DND-41 (cell line): ENCODE data around the gene BACH2.
"Not testable (repeated sequence)": the region's sequence is repeated elsewhere in the genome, so short reads cannot be mapped to it uniquely, and the experiment has no call there.

Experiments used
- ATAC-seq: fragments of 200-7000 bp; cut with Tn5 transposase; 3 replicates; pipeline ENCODE4 v1.9.1; 2021; ENCODE audit warnings: low read depth; ENCODE audit not compliant: insufficient read depth
- DNase-seq: peaks from one replicate; pipeline ENCODE4 v3.0.0-alpha.2; 2020
- H2AFZ ChIP-seq: 2 replicates; pipeline ENCODE4 v1.6.0; 2012; ENCODE audit warnings: low read depth, low read length
- H3K27ac ChIP-seq: 2 replicates; pipeline ENCODE4 v1.5.1; 2012; ENCODE audit warnings: low read length, inconsistent platforms
- H3K27me3 ChIP-seq: fragments of 200-600 bp; sonication (generic); 2 replicates; pipeline ENCODE4 v1.6.0; 2012; ENCODE audit warnings: low read length, mild to moderate bottlenecking, inconsistent platforms; ENCODE audit not compliant: insufficient read depth, poor library complexity
- H3K36me3 ChIP-seq: 2 replicates; pipeline ENCODE4 v1.5.1; 2012; ENCODE audit warnings: low read length, inconsistent platforms; ENCODE audit not compliant: insufficient read depth
- H3K4me1 ChIP-seq: 2 replicates; pipeline ENCODE4 v1.5.1; 2012; ENCODE audit warnings: mild to moderate bottlenecking, low read length; ENCODE audit not compliant: insufficient read depth
- H3K4me2 ChIP-seq: 2 replicates; pipeline ENCODE4 v1.6.0; 2012; ENCODE audit warnings: mild to moderate bottlenecking, moderate library complexity, low read length, inconsistent platforms; ENCODE audit not compliant: insufficient read depth
- H3K4me3 ChIP-seq, 2 experiments: fragments of 200-600 bp in 1 of 2; shearing (Covaris generic) in 1 of 2; 2 replicates each; pipeline ENCODE4 v1.5.1; 2012 to 2016; ENCODE audit warnings: inconsistent platforms in 2 of 2, low read length in 2 of 2, mild to moderate bottlenecking in 2 of 2, low read depth in 1 of 2, moderate library complexity in 1 of 2
- H3K79me2 ChIP-seq: 2 replicates; pipeline ENCODE4 v1.6.0; 2012; ENCODE audit warnings: low read length, inconsistent platforms; ENCODE audit not compliant: insufficient read depth
- H3K9ac ChIP-seq: 2 replicates; pipeline ENCODE4 v1.6.0; 2012; ENCODE audit warnings: low read depth, mild to moderate bottlenecking, inconsistent platforms, low read length, moderate library complexity
- H3K9me3 ChIP-seq: 2 replicates; pipeline ENCODE4 v1.5.1; 2012; ENCODE audit warnings: low read length, moderate library complexity, mild to moderate bottlenecking, inconsistent platforms; ENCODE audit not compliant: insufficient read depth, severe bottlenecking
- H4K20me1 ChIP-seq: 2 replicates; pipeline ENCODE4 v1.6.0; 2012; ENCODE audit warnings: low read length; ENCODE audit not compliant: insufficient read depth
- EZH2 ChIP-seq: IDR thresholded peaks from 3 replicates; pipeline ENCODE4 v1.6.1; 2012; ENCODE audit warnings: borderline replicate concordance, low read depth, mild to moderate bottlenecking, moderate library complexity, low read length, inconsistent platforms; ENCODE audit not compliant: severe bottlenecking
- TF ChIP-seq, protein P1 (sequence below): IDR thresholded peaks from 2 replicates; pipeline ENCODE4 v1.5.1; 2012; ENCODE audit warnings: borderline replicate concordance, low read length, moderate library complexity, mild to moderate bottlenecking; ENCODE audit not compliant: poor library complexity, severe bottlenecking; ENCODE audit errors: extremely low read depth

Gene BACH2

DNA sequence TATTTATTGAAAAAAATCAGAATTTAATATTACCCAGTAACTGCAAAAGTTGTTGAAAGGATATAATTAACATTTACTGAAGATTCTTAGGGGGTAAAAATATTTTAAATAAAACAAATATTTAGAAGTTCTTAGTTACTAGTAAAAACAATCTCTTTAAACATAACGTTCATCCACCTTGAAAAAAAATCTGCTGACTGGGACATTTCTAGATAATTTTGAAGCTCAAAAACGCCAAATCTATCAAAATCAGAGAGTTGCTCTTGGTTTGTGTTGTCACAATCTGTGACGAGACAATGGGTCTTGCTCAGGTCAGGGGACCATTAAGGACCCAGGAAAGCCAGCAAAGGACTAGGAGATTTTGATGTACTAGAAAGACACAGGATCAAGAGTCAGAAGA, 177.0 kb downstream of the BACH2 start:
- no peak for ATAC-seq
- Histone ChIP-seq H3K4me1 (no peaks in the 10 kb centered on the region), H3K4me3 (no peak overlapping the region), H4K20me1 (no peaks in the 10 kb centered on the region), H3K36me3 (no peaks in the 10 kb centered on the region), H3K9me3 (no peaks in the 10 kb centered on the region), H3K4me2 (no peak overlapping the region), H3K27ac (no peak overlapping the region), H2AFZ (no peak overlapping the region), H3K9ac (no peak overlapping the region), H3K79me2 (no peaks in the 10 kb centered on the region), H3K27me3 (no peaks in the 10 kb centered on the region)
- no peak for TF ChIP-seq EZH2
- TF ChIP-seq, protein P1, sequence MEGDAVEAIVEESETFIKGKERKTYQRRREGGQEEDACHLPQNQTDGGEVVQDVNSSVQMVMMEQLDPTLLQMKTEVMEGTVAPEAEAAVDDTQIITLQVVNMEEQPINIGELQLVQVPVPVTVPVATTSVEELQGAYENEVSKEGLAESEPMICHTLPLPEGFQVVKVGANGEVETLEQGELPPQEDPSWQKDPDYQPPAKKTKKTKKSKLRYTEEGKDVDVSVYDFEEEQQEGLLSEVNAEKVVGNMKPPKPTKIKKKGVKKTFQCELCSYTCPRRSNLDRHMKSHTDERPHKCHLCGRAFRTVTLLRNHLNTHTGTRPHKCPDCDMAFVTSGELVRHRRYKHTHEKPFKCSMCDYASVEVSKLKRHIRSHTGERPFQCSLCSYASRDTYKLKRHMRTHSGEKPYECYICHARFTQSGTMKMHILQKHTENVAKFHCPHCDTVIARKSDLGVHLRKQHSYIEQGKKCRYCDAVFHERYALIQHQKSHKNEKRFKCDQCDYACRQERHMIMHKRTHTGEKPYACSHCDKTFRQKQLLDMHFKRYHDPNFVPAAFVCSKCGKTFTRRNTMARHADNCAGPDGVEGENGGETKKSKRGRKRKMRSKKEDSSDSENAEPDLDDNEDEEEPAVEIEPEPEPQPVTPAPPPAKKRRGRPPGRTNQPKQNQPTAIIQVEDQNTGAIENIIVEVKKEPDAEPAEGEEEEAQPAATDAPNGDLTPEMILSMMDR: no peak
- DNase-seq: no peak

DNA sequence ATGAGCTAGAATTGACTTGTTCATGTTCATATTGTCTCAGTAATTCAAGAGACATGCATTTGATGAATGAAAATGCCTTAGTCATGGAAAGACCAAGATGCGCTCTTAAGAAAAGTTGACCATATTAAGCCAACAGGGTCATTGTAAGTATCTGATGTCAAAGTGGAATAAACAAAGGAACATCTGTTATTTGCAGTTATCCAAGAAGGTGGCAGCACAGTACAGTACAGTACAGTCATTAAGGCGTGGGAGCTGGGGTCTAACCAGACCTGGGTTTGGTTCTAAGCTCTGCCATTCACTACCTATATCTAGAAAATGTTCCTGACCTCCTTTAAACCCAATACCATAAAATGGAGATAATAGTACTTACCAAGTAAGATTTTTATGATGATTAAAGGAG, 178.1 kb downstream of the BACH2 start:
- Histone ChIP-seq H4K20me1 (no peaks in the 10 kb centered on the region), H3K9me3 (peaks cover 5% of the 10 kb centered on the region), H3K27me3 (no peaks in the 10 kb centered on the region), H3K36me3 (no peaks in the 10 kb centered on the region), H3K79me2 (no peaks in the 10 kb centered on the region), H3K9ac (no peak overlapping the region), H3K4me3 (no peak overlapping the region), H2AFZ (no peak overlapping the region), H3K4me2 (no peak overlapping the region), H3K27ac (no peak overlapping the region), H3K4me1 (no peaks in the 10 kb centered on the region)
- DNase-seq (no peak), ATAC-seq (0 out of 3 replicates have a peak, but pooled peaks have one; percentile 42)
- no peak for TF ChIP-seq EZH2
- TF ChIP-seq, protein P1: no peak

DNA sequence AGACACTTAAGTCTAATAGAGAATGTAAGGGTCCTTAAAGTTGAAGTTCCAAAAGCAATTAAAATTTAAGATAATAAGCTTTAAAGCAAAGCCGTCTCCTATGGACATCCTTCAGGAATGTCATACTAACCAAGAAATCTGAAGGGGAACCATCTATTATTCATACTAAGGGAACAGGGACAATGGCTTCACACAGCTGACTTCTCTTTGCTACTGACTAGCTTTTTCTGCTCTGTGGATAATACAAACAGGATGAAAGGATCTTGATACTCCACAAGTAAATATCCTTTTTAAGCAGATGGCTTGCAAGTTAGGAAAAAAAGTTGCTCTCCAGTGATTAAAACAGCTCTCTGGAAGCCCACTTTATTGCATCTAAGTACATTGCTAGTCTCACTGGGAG, 178.6 kb downstream of the BACH2 start:
- ATAC-seq (no peak), DNase-seq (no peak)
- no peaks in the 10 kb centered on the region for H4K20me1 ChIP-seq
- H3K79me2 ChIP-seq: no peaks in the 10 kb centered on the region
- H3K27ac ChIP-seq: no peak overlapping the region
- H3K36me3 ChIP-seq: no peaks in the 10 kb centered on the region
- H2AFZ ChIP-seq: no peak overlapping the region
- no peak overlapping the region for H3K9ac ChIP-seq
- H3K4me3 ChIP-seq: no peak overlapping the region
- peaks cover 10% of the 10 kb centered on the region for H3K9me3 ChIP-seq
- TF ChIP-seq, protein P1: no peak
- TF ChIP-seq EZH2: no peak
- no peak overlapping the region for H3K4me2 ChIP-seq
- no peaks in the 10 kb centered on the region for H3K27me3 ChIP-seq
- H3K4me1 ChIP-seq: no peaks in the 10 kb centered on the region

DNA sequence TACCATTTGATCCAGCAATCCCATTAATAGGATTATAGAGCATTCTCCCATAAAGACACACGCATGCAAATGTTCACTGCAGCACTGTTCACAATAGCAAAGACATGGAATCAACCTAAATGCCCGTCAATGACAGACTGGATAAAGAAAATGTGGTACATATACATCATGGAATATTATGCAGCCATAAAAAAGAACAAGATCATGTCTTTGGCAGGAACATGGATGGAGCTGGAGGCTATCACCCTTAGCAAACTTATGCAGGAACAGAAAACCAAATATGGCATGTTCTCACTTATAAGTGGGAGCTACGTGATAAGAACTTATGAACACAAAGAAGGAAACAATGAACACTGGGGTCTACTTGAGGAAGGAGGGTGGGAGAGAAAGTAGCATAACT, 180.5 kb downstream of the BACH2 start:
- not testable (repeated sequence) for H2AFZ ChIP-seq, ATAC-seq, H3K36me3 ChIP-seq, H4K20me1 ChIP-seq, H3K27me3 ChIP-seq, H3K4me1 ChIP-seq, H3K4me2 ChIP-seq, H3K9ac ChIP-seq, H3K9me3 ChIP-seq, H3K4me3 ChIP-seq, H3K79me2 ChIP-seq, H3K27ac ChIP-seq, DNase-seq
